D721Med (cell line): ENCODE measurements around the gene LRRN3.

Experiments
- DNase-seq: peaks from one replicate; pipeline ENCODE4 v3.0.0; 2011; ENCODE audit warnings: low spot score; ENCODE audit not compliant: insufficient read length
- FAIRE-seq: peaks from 2 replicates; lab custom pipeline; 2011; peaks lifted over from hg19 to GRCh38; lab: Jason Lieb, UNC
- TF ChIP-seq, protein P1 (sequence below): IDR thresholded peaks from 2 replicates; pipeline ENCODE4 v1.5.1; 2012; ENCODE audit warnings: mild to moderate bottlenecking, control low read depth; ENCODE audit not compliant: insufficient read depth; ENCODE audit errors: missing control alignments

The LRRN3 gene

DNA sequence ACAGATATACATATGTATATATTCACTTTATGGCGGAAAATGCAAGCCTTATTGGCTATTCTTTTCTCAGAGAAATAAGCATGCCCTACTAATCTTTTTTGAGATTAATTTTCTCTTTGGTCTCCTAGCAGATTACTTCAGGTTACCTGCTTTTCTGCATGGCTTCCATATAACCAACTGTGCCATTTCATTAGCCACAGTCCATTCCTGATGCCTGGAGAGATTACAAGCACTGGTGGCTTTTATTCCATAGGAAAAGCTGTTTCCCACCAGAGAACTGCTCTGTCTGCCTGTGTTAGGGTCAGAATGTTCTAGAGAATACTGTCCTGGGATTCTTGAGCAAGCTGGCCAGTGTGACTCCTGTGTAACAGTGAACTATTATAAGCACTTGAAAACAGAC is 59.8 kb downstream of the LRRN3 start:
- FAIRE-seq (no peak), DNase-seq (no peak)
- TF ChIP-seq, protein P1, sequence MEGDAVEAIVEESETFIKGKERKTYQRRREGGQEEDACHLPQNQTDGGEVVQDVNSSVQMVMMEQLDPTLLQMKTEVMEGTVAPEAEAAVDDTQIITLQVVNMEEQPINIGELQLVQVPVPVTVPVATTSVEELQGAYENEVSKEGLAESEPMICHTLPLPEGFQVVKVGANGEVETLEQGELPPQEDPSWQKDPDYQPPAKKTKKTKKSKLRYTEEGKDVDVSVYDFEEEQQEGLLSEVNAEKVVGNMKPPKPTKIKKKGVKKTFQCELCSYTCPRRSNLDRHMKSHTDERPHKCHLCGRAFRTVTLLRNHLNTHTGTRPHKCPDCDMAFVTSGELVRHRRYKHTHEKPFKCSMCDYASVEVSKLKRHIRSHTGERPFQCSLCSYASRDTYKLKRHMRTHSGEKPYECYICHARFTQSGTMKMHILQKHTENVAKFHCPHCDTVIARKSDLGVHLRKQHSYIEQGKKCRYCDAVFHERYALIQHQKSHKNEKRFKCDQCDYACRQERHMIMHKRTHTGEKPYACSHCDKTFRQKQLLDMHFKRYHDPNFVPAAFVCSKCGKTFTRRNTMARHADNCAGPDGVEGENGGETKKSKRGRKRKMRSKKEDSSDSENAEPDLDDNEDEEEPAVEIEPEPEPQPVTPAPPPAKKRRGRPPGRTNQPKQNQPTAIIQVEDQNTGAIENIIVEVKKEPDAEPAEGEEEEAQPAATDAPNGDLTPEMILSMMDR: no peak

DNA sequence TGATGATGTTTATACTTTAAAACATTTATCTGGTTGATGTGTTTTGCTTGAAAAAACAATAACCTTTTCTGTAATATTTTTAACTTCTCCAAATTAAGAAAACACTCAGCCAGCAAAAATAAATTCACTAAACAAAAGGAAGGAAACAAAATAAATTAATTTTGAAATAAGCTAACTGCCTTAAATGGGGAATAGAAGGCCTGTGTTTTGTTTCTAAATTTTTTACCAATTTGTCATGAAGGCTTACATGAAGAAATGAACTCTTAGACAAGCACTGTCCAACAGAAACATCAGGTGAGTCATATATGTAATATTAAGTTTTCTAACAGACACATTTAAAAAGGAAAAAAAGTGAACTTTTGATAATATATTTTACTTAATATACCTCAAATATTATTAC is 68.5 kb downstream of the LRRN3 start:
- DNase-seq (no peak), FAIRE-seq (no peak)
- TF ChIP-seq, protein P1: no peak

DNA sequence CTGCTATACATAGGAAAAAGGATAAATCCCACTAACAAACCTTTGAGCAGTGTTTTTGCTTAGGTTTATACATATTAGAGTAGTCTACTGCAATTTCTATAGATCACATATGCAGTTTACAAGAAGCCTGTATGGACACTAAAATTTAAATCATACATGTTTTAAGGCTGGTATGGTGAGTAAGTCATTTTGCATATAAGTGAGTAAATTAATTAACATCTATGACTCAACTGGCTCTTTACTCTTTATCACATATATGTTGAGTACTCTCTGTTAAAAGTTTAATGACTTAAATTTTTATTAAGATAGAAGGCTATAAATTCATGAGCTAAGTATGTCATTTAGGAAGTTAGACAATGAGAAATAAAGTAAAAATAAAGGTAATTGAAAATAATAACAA is 69.4 kb downstream of the LRRN3 start:
- DNase-seq: no peak
- TF ChIP-seq, protein P1: no peak
- no peak for FAIRE-seq

GRCh38 chr7:111162692-111163091 is 71.8 kb downstream of the LRRN3 start:
- TF ChIP-seq, protein P1: no peak
- FAIRE-seq (no peak), DNase-seq (no peak)

- no peak for FAIRE-seq
- DNase-seq: no peak
- TF ChIP-seq, protein P1: no peak
Measured at GRCh38 chr7:111164442-111164841, 73.5 kb downstream of the LRRN3 start.

- TF ChIP-seq, protein P1: no peak
- FAIRE-seq (no peak), DNase-seq (no peak)
Measured at GRCh38 chr7:111168182-111168581, 77.3 kb downstream of the LRRN3 start.

GRCh38 chr7:111172564-111173257 is 81.8 kb downstream of the LRRN3 start:
- no peak for DNase-seq
- TF ChIP-seq, protein P1: no peak
- no peak for FAIRE-seq
